Body of pancreas (tissue), 4 donors: ENCODE measurements around the gene LIMK1. TPM values are rescaled to one million over a fixed set of nuclear protein-coding genes. Genes with fewer than 3 reads are reported as not detected.
A peak's percentile ranks its signal among the peaks of the same experiment; 100 is the strongest.
"Not testable (repeated sequence)": the region's sequence is repeated elsewhere in the genome, so short reads cannot be mapped to it uniquely, and the experiment has no call there.

Experiments used
- ATAC-seq: fragments of 150-250 bp; one replicate; pipeline ENCODE4 v1.9.1; 2016
- DNase-seq, 4 donors: peaks; one replicate each; pipeline ENCODE4 v3.0.0-alpha.2; 2019
- H3K27ac ChIP-seq, 4 donors: fragments of 200-600 bp; sonication (generic); 1 replicate in 3 of 4; 2 replicates in 1 of 4; pipeline versions ENCODE4 v1.5.1 to v1.6.1; 2016 to 2019; ENCODE audit warnings: mild to moderate bottlenecking in 1 of 4, mixed read lengths in 1 of 4, moderate library complexity in 1 of 4
- H3K27me3 ChIP-seq, 2 donors: fragments of 200-600 bp; sonication (generic); one replicate each; pipeline ENCODE4 v1.6.0; 2016; ENCODE audit warnings: mild to moderate bottlenecking in 1 of 2
- H3K36me3 ChIP-seq, 2 donors: fragments of 200-600 bp; sonication (generic); replicated peaks in 1 of 2; 2 replicates each; pipeline ENCODE4 v1.5.1; 2016; ENCODE audit warnings: low read depth in 2 of 2; ENCODE audit not compliant: insufficient read depth in 1 of 2
- H3K4me1 ChIP-seq: fragments of 200-600 bp; sonication (generic); one replicate; pipeline ENCODE4 v1.6.0; 2016
- H3K4me3 ChIP-seq, 2 donors: fragments of 200-600 bp; sonication (generic); 1 replicate in 1 of 2; 2 replicates in 1 of 2; pipeline ENCODE4 v1.5.1; 2016 to 2019
- H3K9me3 ChIP-seq, 3 donors: fragments of 200-600 bp; sonication (generic); 1 replicate in 2 of 3; 2 replicates in 1 of 3; pipeline ENCODE4 v1.5.1; 2016
- POLR2A ChIP-seq, 3 donors: fragments of 450-650 bp; IDR thresholded peaks; one replicate each; pipeline ENCODE4 v1.6.1; 2016; ENCODE audit warnings: antibody characterized with exemption in 3 of 3, mild to moderate bottlenecking in 2 of 3
- WGBS, 2 donors: methylation state at CpG; one replicate each; pipeline ENCODE4 v1.1.5; 2017; 5-methylcytosine and 5-hydroxymethylcytosine counted together
- intact Hi-C: fragments of 100-400 bp; cut with DNase I; formaldehyde crosslinking; loops from one replicate; pipeline ENCODE4 v1.15.1; 2023
- total RNA-seq, 2 donors: library from RNA; depleted of rRNA; stranded (reverse); fragments of >200 nt; gene quantifications; one replicate each; pipeline ENCODE4 v1.1.0, GENCODE V29; 2016
- TF ChIP-seq, protein P1 (sequence below), 7 experiments: fragments of 450-650 bp in 4 of 7; fragments of 200-600 bp in 3 of 7; sonication (generic) in 3 of 7; IDR thresholded peaks; one replicate each; pipeline ENCODE4 v1.5.1; 2016 to 2019; ENCODE audit warnings: antibody characterized with exemption in 7 of 7

LIMK1 gene
- total RNA-seq, 2 donors from 2014 or later, result 10.1 to 27.4 TPM

DNA sequence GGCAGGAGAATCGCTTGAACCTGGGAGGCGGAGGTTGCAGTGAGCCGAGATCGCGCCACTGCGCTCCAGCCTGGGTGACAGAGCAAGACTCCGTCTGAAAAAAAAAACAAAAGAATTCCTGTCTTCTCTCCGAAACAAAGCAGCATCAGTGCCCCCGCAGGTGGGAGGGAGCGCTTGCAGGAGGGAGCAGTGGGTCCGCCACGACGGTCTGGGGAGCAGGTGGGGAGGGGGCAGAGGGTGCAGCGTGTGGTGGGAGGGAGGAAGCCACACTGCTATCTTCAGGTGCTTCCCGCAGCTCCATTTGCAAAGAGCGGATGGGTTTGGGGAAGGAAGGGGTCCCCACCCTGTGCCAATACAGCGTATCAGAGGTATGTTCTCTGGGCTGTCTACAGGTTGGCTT is 31.7 kb downstream of the LIMK1 start:
- ATAC-seq (no peak), DNase-seq (no peak)
- H3K9me3 ChIP-seq, result no peaks in the 10 kb centered on the region
- H3K27ac ChIP-seq, result no peak overlapping the region
- 79 to 83% methylated on average over 16 to 17 of the region's 17 CpGs for WGBS, 2 donors
- H3K27me3 ChIP-seq, result no peaks in the 10 kb centered on the region
- H3K4me1 ChIP-seq, result no peaks in the 10 kb centered on the region
- peaks cover 0 to 4% of the 10 kb centered on the region in 2 donors for H3K36me3 ChIP-seq
- TF ChIP-seq, protein P1, sequence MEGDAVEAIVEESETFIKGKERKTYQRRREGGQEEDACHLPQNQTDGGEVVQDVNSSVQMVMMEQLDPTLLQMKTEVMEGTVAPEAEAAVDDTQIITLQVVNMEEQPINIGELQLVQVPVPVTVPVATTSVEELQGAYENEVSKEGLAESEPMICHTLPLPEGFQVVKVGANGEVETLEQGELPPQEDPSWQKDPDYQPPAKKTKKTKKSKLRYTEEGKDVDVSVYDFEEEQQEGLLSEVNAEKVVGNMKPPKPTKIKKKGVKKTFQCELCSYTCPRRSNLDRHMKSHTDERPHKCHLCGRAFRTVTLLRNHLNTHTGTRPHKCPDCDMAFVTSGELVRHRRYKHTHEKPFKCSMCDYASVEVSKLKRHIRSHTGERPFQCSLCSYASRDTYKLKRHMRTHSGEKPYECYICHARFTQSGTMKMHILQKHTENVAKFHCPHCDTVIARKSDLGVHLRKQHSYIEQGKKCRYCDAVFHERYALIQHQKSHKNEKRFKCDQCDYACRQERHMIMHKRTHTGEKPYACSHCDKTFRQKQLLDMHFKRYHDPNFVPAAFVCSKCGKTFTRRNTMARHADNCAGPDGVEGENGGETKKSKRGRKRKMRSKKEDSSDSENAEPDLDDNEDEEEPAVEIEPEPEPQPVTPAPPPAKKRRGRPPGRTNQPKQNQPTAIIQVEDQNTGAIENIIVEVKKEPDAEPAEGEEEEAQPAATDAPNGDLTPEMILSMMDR (IDR thresholded peaks at IDR 0.05), result no peak
- no peak for TF ChIP-seq POLR2A (IDR thresholded peaks at IDR 0.05)
- no peak overlapping the region for H3K4me3 ChIP-seq
- intact Hi-C loops, result no loop called here

DNA sequence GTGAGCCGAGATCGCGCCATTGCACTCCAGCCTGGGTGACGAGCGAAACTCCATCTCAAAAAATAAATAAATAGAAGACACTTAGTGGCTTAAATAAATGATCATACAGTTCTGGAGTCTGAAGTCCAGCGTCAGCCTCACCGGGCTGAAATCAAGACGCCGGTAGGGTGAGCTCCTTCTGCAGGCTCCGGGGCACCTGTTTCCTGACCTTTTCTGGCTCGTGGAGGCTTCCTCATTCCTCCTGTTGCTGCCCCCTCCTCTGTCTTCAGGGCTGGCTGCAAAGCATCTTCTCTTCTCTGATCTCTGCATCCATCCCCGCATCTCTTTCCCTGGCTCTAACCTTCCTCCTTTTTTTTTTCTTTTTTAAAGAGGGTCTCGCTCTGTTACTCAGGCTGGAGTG is 32.8 kb downstream of the LIMK1 start:
- no peak for TF ChIP-seq POLR2A (IDR thresholded peaks at IDR 0.05)
- TF ChIP-seq, protein P1 (IDR thresholded peaks at IDR 0.05), result no peak
- intact Hi-C loops, result no loop called here
- H3K36me3 ChIP-seq, result peaks cover 0 to 4% of the 10 kb centered on the region in 2 donors
- no peak for ATAC-seq
- no peaks in the 10 kb centered on the region for H3K27me3 ChIP-seq
- 88 to 93% methylated on average over 10 to 11 of the region's 13 CpGs for WGBS, 2 donors
- H3K4me3 ChIP-seq, result no peak overlapping the region
- no peak for DNase-seq
- no peaks in the 10 kb centered on the region for H3K4me1 ChIP-seq
- H3K9me3 ChIP-seq, result no peaks in the 10 kb centered on the region
- no peak overlapping the region for H3K27ac ChIP-seq

DNA sequence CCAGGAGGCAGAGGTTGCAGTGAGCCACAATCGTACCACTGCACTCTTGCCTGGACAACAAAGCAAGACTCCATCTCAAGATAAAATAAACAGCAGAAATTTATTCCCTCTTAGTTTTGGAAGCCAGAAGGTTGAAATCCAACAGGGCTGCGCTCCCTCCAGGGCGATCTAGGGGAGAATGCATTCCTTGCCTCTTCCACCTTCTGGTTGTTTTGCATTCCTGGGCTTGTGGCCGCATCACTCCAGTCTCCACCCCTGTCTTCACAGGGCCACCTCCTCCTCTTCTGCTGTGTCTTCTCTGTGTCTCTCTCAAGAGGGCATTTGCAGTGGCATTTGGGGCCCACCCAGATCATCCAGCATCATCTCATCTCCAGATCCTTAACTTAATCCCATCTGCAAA is 36.2 kb downstream of the LIMK1 start:
- DNase-seq (no peak), ATAC-seq (no peak)
- WGBS, 2 donors, result 98 to 99% methylated on average over 4 of the region's 4 CpGs
- no peaks in the 10 kb centered on the region for H3K4me1 ChIP-seq
- no peaks in the 10 kb centered on the region for H3K9me3 ChIP-seq
- no peak overlapping the region for H3K4me3 ChIP-seq
- no peak for TF ChIP-seq POLR2A (IDR thresholded peaks at IDR 0.05)
- TF ChIP-seq, protein P1 (IDR thresholded peaks at IDR 0.05), result no peak
- no peaks in the 10 kb centered on the region for H3K27me3 ChIP-seq
- H3K27ac ChIP-seq, result no peak overlapping the region
- intact Hi-C loops, result no loop called here
- H3K36me3 ChIP-seq, result no peaks in the 10 kb centered on the region

DNA sequence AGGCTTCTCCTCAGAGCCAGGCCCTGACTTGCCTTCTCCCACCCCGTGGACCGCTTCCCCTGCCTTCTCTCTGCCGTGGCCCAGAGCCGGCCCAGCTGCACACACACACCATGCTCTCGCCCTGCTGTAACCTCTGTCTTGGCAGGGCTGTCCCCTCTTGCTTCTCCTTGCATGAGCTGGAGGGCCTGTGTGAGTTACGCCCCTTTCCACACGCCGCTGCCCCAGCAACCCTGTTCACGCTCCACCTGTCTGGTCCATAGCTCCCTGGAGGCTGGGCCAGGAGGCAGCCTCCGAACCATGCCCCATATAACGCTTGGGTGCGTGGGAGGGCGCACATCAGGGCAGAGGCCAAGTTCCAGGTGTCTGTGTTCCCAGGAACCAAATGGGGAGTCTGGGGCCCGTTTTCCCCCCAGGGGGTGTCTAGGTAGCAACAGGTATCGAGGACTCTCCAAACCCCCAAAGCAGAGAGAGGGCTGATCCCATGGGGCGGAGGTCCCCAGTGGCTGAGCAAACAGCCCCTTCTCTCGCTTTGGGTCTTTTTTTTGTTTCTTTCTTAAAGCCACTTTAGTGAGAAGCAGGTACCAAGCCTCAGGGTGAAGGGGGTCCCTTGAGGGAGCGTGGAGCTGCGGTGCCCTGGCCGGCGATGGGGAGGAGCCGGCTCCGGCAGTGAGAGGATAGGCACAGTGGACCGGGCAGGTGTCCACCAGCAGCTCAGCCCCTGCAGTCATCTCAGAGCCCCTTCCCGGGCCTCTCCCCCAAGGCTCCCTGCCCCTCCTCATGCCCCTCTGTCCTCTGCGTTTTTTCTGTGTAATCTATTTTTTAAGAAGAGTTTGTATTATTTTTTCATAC is 38.0 kb downstream of the LIMK1 start:
- Histone ChIP-seq H3K27me3 (no peaks in the 10 kb centered on the region), H3K9me3 (no peaks in the 10 kb centered on the region), H3K4me1 (no peaks in the 10 kb centered on the region), H3K27ac (no peak overlapping the region), H3K4me3 (no peak overlapping the region), H3K36me3 (no peaks in the 10 kb centered on the region)
- DNase-seq (peak; percentile 29 to 58 (median 56)), ATAC-seq (peak; percentile 70)
- 70 to 92% methylated on average over 12 to 24 of the region's 26 CpGs for WGBS, 2 donors
- TF ChIP-seq, protein P1 (IDR thresholded peaks at IDR 0.05), result no peak
- no peak for TF ChIP-seq POLR2A (IDR thresholded peaks at IDR 0.05)
- intact Hi-C loops, result no loop called here

DNA sequence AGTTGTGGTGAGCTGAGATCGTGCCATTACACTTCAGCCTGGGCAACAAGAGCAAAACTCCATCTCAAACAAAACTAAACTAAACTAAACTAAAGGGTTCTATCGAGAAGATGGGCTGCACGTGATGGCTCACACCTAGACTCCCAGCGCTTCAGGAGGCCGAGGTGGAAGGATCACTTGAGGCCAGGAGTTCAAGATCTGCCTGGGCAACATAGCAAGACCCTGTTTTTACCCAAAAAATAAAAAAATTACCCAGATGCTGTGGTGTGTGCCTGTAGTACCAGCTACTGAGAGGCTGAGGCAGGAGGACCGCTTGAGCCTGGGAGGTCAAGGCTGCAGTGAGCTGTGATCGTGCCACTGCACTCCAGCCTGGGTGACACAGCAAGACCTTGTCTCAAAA is 40.3 kb downstream of the LIMK1 start:
- H3K27me3 ChIP-seq, ATAC-seq, H3K4me1 ChIP-seq, H3K36me3 ChIP-seq, H3K27ac ChIP-seq, intact Hi-C loops, DNase-seq, H3K9me3 ChIP-seq, H3K4me3 ChIP-seq: not testable (repeated sequence)
- 94 to 97% methylated on average over 7 of the region's 7 CpGs for WGBS, 2 donors
